ENCODE measurements around the gene TRMT11. TPM values are rescaled to one million over a fixed set of nuclear protein-coding genes. Genes with fewer than 3 reads are reported as not detected.

TRMT11 gene
- polyA plus RNA-seq, 1 donor (not counting 4 experiments of a cell fraction or from before 2014, with no cell fraction given): 23.0 TPM

DNA sequence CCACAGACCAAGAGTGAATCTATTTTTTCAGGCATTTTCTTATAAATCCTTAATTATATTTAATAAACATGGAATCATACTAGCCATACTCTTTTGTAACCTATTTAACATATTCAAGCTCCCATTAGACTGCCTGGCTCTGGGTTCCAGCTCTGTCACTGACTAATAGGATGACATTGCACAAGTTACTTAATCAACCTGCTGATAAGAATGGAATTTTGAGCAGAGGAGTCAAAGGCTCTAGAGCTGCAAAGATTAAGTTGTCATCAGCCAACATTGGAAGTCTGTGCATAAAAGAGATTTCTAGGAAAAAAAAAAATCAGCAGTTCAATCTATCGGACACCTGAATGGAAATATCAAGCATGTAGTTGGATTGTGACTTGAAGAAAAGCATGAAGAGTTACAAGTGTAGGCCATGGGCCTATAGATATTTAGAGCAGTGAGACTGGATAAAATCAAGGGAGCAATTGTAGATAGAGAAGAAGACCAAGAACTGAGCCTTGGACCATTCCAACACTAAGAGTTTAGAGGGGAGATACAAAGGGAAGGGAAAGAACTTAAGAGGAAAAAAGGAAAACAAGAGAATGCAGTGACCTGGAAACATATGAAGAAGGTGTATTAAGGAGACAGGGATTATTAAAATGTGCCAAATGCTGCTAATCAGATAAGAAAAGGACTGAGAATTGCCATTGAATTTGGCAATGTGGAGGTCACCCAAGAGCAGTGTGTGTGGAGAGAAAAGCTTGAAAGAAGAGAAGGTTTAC lies 40.8 kb upstream of the TRMT11 start:
- peak overlapping the region; percentile 55 for H3K4me2 ChIP-seq (ENCODE audit: control insufficient read depth, extremely low read depth, insufficient read depth, low read depth, low read length)
- peak overlapping the region; percentile 28 for H2AFZ ChIP-seq (ENCODE audit: control insufficient read depth, low read length)
- no peaks in the 10 kb centered on the region for H3K9me1 ChIP-seq (ENCODE audit: control insufficient read depth, extremely low read depth, insufficient read depth, low read length)
- no peak overlapping the region for H3K4me3 ChIP-seq (ENCODE audit: control insufficient read depth in 2 of 3, extremely low read depth in 1 of 3, insufficient read depth in 2 of 3, low read depth in 1 of 3, low read length in 3 of 3)
- DNase-seq (ENCODE audit: low read depth, low spot score) (no peak), FAIRE-seq (peak; percentile 43)
- peak overlapping the region; percentile 60 for H3K9ac ChIP-seq (ENCODE audit: control insufficient read depth, extremely low read depth, insufficient read depth, low read length)
- peak overlapping the region; percentile 97 for H3K27ac ChIP-seq (ENCODE audit: control insufficient read depth, insufficient read depth, low read length)
- no peaks in the 10 kb centered on the region for H4K20me1 ChIP-seq (ENCODE audit: control insufficient read depth, extremely low read depth, insufficient read depth, low read length)
- H3K79me2 ChIP-seq (ENCODE audit: control insufficient read depth, insufficient read depth, low read length): no peaks in the 10 kb centered on the region
- dilution Hi-C loops (cut with MboI; ENCODE audit: extremely low pct_ligation_motif_present, low sequenced_read_pairs): no loop called here
- H3K9me3 ChIP-seq (ENCODE audit: control insufficient read depth, low read depth, low read length): no peaks in the 10 kb centered on the region
- no peaks in the 10 kb centered on the region for H3K27me3 ChIP-seq (ENCODE audit: control insufficient read depth, extremely low read depth, insufficient read depth, low read length)
- peaks cover 87% of the 10 kb centered on the region for H3K4me1 ChIP-seq (ENCODE audit: control insufficient read depth, extremely low read depth, insufficient read depth, low read length)
- H3K36me3 ChIP-seq (ENCODE audit: control insufficient read depth in 2 of 2, extremely low read depth in 1 of 2, insufficient read depth in 2 of 2, low read length in 2 of 2): no peaks in the 10 kb centered on the region
- TF ChIP-seq, protein P1, sequence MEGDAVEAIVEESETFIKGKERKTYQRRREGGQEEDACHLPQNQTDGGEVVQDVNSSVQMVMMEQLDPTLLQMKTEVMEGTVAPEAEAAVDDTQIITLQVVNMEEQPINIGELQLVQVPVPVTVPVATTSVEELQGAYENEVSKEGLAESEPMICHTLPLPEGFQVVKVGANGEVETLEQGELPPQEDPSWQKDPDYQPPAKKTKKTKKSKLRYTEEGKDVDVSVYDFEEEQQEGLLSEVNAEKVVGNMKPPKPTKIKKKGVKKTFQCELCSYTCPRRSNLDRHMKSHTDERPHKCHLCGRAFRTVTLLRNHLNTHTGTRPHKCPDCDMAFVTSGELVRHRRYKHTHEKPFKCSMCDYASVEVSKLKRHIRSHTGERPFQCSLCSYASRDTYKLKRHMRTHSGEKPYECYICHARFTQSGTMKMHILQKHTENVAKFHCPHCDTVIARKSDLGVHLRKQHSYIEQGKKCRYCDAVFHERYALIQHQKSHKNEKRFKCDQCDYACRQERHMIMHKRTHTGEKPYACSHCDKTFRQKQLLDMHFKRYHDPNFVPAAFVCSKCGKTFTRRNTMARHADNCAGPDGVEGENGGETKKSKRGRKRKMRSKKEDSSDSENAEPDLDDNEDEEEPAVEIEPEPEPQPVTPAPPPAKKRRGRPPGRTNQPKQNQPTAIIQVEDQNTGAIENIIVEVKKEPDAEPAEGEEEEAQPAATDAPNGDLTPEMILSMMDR (optimal IDR thresholded peaks at IDR 0.05 in 1 of 3, IDR thresholded peaks at IDR 0.05 in 1 of 3, conservative IDR thresholded peaks at IDR 0.05 in 1 of 3; ENCODE audit: extremely low read depth in 1 of 3, insufficient read depth in 2 of 3, low read length in 3 of 3): no peak
- no peak for TF ChIP-seq EZH2 (IDR thresholded peaks at IDR 0.05; ENCODE audit: low read length)

DNA sequence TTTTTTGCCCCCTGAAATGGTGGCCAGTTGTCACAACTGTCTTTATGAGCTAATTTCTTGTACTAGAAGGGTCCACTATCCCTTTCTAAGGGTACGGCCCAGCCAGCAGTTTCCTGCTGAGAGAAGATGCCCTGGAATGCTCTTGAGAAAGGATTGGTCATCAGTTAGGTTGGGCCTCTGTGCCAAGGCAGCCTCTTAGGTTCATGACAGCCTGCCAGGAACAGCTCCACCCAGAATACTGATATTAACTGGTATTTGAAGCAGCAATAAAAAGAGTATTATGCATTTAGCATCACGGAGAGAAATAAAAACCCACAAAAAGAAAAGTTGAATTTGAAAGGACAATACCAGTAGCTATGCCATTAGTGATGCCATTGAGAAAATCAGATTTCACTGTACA lies 38.7 kb upstream of the TRMT11 start:
- Histone ChIP-seq H3K9me1 (ENCODE audit: control insufficient read depth, extremely low read depth, insufficient read depth, low read length) (no peaks in the 10 kb centered on the region), H3K36me3 (ENCODE audit: control insufficient read depth in 2 of 2, extremely low read depth in 1 of 2, insufficient read depth in 2 of 2, low read length in 2 of 2) (no peaks in the 10 kb centered on the region), H2AFZ (ENCODE audit: control insufficient read depth, low read length) (no peak overlapping the region), H3K4me3 (ENCODE audit: control insufficient read depth in 2 of 3, extremely low read depth in 1 of 3, insufficient read depth in 2 of 3, low read depth in 1 of 3, low read length in 3 of 3) (no peak overlapping the region), H3K79me2 (ENCODE audit: control insufficient read depth, insufficient read depth, low read length) (no peaks in the 10 kb centered on the region), H4K20me1 (ENCODE audit: control insufficient read depth, extremely low read depth, insufficient read depth, low read length) (no peaks in the 10 kb centered on the region), H3K27ac (ENCODE audit: control insufficient read depth, insufficient read depth, low read length) (peak overlapping the region; percentile 97), H3K4me1 (ENCODE audit: control insufficient read depth, extremely low read depth, insufficient read depth, low read length) (peaks cover 69% of the 10 kb centered on the region), H3K9ac (ENCODE audit: control insufficient read depth, extremely low read depth, insufficient read depth, low read length) (no peak overlapping the region), H3K27me3 (ENCODE audit: control insufficient read depth, extremely low read depth, insufficient read depth, low read length) (no peaks in the 10 kb centered on the region), H3K4me2 (ENCODE audit: control insufficient read depth, extremely low read depth, insufficient read depth, low read depth, low read length) (no peak overlapping the region), H3K9me3 (ENCODE audit: control insufficient read depth, low read depth, low read length) (no peaks in the 10 kb centered on the region)
- no peak for FAIRE-seq
- TF ChIP-seq, protein P1 (optimal IDR thresholded peaks at IDR 0.05 in 1 of 3, IDR thresholded peaks at IDR 0.05 in 1 of 3, conservative IDR thresholded peaks at IDR 0.05 in 1 of 3; ENCODE audit: extremely low read depth in 1 of 3, insufficient read depth in 2 of 3, low read length in 3 of 3): no peak
- TF ChIP-seq EZH2 (IDR thresholded peaks at IDR 0.05; ENCODE audit: low read length): no peak
- no peak for DNase-seq (ENCODE audit: low read depth, low spot score)
- dilution Hi-C loops (cut with MboI; ENCODE audit: extremely low pct_ligation_motif_present, low sequenced_read_pairs): no loop called here
